B cell (primary cell): ENCODE results near the gene MTG2. TPM values are rescaled to one million over a fixed set of nuclear protein-coding genes. Genes with fewer than 3 reads are reported as not detected.

Experiments used
- ATAC-seq: fragments of 200-7000 bp; cut with Tn5 transposase; one replicate; pipeline ENCODE4 v1.10.0; 2021; ENCODE audit warnings: low read depth, mild to moderate bottlenecking, moderate number of reproducible peaks, moderate library complexity
- CTCF ChIA-PET: fragments of 350-600 bp; sonication (Branson Sonifier 250); formaldehyde crosslinking; loops from one replicate; lab custom pipeline; 2021; ENCODE audit warnings: antibody characterized with exemption, inconsistent platforms; lab: Charles Lee
- POLR2A ChIA-PET: fragments of 350-600 bp; sonication (Branson Sonifier 250); formaldehyde crosslinking; loops from one replicate; lab custom pipeline; 2021; ENCODE audit warnings: antibody characterized with exemption; lab: Charles Lee
- DNase-seq: peaks from one replicate; pipeline ENCODE4 v3.0.0; 2013
- H2AFZ ChIP-seq: 2 replicates; pipeline ENCODE4 v1.6.1; 2012; ENCODE audit warnings: mild to moderate bottlenecking, low read depth, low read length; ENCODE audit not compliant: insufficient read depth, poor library complexity, severe bottlenecking
- H3K27ac ChIP-seq, 2 donors: 1 replicate in 1 of 2; 2 replicates in 1 of 2; pipeline ENCODE4 v1.5.1; 2012 to 2013; ENCODE audit warnings: low read length in 2 of 2, mild to moderate bottlenecking in 2 of 2, moderate library complexity in 1 of 2
- H3K27me3 ChIP-seq, 4 experiments: fragments of 200-600 bp in 1 of 4; sonication (generic) in 1 of 4; replicated peaks in 1 of 4; 1 replicate in 2 of 4; 2 replicates in 2 of 4; pipeline versions ENCODE4 v1.6.1 to v1.7.0; 2013 to 2016; ENCODE audit warnings: low read length in 3 of 4, mild to moderate bottlenecking in 2 of 4, mixed read lengths in 1 of 4, moderate library complexity in 1 of 4; ENCODE audit not compliant: insufficient read depth in 4 of 4, control insufficient read depth in 3 of 4; ENCODE audit errors: control extremely low read depth in 1 of 4
- H3K36me3 ChIP-seq, 2 experiments: replicated peaks in 1 of 2; 1 replicate in 1 of 2; 2 replicates in 1 of 2; pipeline versions ENCODE4 v1.6.1 to v1.7.1; 2013; ENCODE audit warnings: low read length in 1 of 2; ENCODE audit not compliant: insufficient read depth in 2 of 2, control insufficient read depth in 1 of 2; ENCODE audit errors: control extremely low read depth in 1 of 2, extremely low read depth in 1 of 2
- H3K4me1 ChIP-seq, 2 donors: fragments of 200-600 bp in 1 of 2; sonication (generic) in 1 of 2; 1 replicate in 1 of 2; 2 replicates in 1 of 2; pipeline versions ENCODE4 v1.5.1 to v1.6.1; 2013 to 2017; ENCODE audit warnings: low read length in 2 of 2; ENCODE audit not compliant: control insufficient read depth in 2 of 2, insufficient read depth in 2 of 2
- H3K4me2 ChIP-seq: replicated peaks from 2 replicates; pipeline ENCODE3; 2012; ENCODE audit warnings: mild to moderate bottlenecking, low read depth, low read length; ENCODE audit not compliant: poor library complexity, severe bottlenecking
- H3K4me3 ChIP-seq, 5 experiments: fragments of 200-600 bp in 1 of 5; sonication (generic) in 1 of 5; 1 replicate in 3 of 5; 2 replicates in 2 of 5; pipeline versions ENCODE4 v1.5.1 to v1.7.0; 2011 to 2016; ENCODE audit warnings: low read length in 4 of 5, mild to moderate bottlenecking in 4 of 5, low read depth in 2 of 5, control low read depth in 1 of 5, moderate library complexity in 1 of 5; ENCODE audit not compliant: insufficient read depth in 1 of 5; ENCODE audit errors: control extremely low read depth in 1 of 5, extremely low read depth in 1 of 5
- H3K79me2 ChIP-seq: fragments of 200-600 bp; sonication (generic); one replicate; pipeline ENCODE4 v1.6.0; 2016; ENCODE audit warnings: low read length; ENCODE audit not compliant: control insufficient read depth, insufficient read depth
- H3K9ac ChIP-seq: fragments of 200-600 bp; sonication (generic); 2 replicates; pipeline ENCODE4 v1.6.1; 2017; ENCODE audit warnings: mild to moderate bottlenecking, low read length, moderate library complexity
- H3K9me3 ChIP-seq, 3 donors: one replicate each; pipeline versions ENCODE4 v1.6.1 to v1.7.1; 2013; ENCODE audit warnings: low read length in 2 of 3; ENCODE audit not compliant: control insufficient read depth in 2 of 3, insufficient read depth in 1 of 3; ENCODE audit errors: control extremely low read depth in 1 of 3
- H4K20me1 ChIP-seq: 2 replicates; pipeline ENCODE4 v1.6.0; 2012; ENCODE audit warnings: mild to moderate bottlenecking, low read length; ENCODE audit not compliant: insufficient read depth, control insufficient read depth, poor library complexity, severe bottlenecking
- H3K27ac Mint-ChIP-seq: one replicate; pipeline ENCODE4 v1.8.0; 2021; ENCODE audit warnings: mixed read lengths
- H3K27me3 Mint-ChIP-seq: one replicate; pipeline ENCODE4 v1.8.0; 2021; ENCODE audit warnings: mixed read lengths
- H3K4me1 Mint-ChIP-seq: one replicate; pipeline ENCODE4 v1.8.0; 2021; ENCODE audit warnings: mixed read lengths
- H3K4me3 Mint-ChIP-seq: one replicate; pipeline ENCODE4 v1.8.0; 2021; ENCODE audit warnings: mixed read lengths
- H3K9me3 Mint-ChIP-seq: one replicate; pipeline ENCODE4 v1.8.0; 2022; ENCODE audit warnings: mixed read lengths; ENCODE audit not compliant: insufficient read depth
- CTCF ChIP-seq: fragments of 200-600 bp; IDR thresholded peaks from one replicate; pipeline ENCODE4 v1.8.0; 2022; ENCODE audit warnings: antibody characterized with exemption, mild to moderate bottlenecking
- EZH2 ChIP-seq: IDR thresholded peaks from 2 replicates; pipeline ENCODE4 v1.6.1; 2012; ENCODE audit warnings: borderline replicate concordance, low read depth, mild to moderate bottlenecking, moderate library complexity, low read length; ENCODE audit not compliant: insufficient read depth, poor library complexity, severe bottlenecking
- WGBS: methylation state at CpG from one replicate; pipeline ENCODE4 v1.1.5; 2013; ENCODE audit warnings: missing lambda C conversion rate; ENCODE audit not compliant: insufficient coverage; 5-methylcytosine and 5-hydroxymethylcytosine counted together
- intact Hi-C: fragments of 100-400 bp; cut with micrococcal nuclease; formaldehyde crosslinking; loops from one replicate; pipeline ENCODE4 v1.10.0; 2022
- polyA plus RNA-seq: library from polyadenylated mRNA; depleted of rRNA; stranded (reverse); fragments of >200 nt; gene quantifications from 2 replicates; pipeline ENCODE4 v1.2.3, GENCODE V29; 2012
- total RNA-seq, 2 donors: library from RNA; stranded (reverse); fragments of 120-200 nt in 1 of 2; gene quantifications; 1 replicate in 1 of 2; 2 replicates in 1 of 2; pipeline versions ENCODE4 v1.2.3 to v1.2.4, GENCODE V29; 2013 to 2022

MTG2 gene
- total and polyA plus RNA-seq, 2 donors (not counting 1 experiment from before 2014, with no cell fraction given): 29.6 to 48.4 TPM

- H3K79me2 ChIP-seq: no peaks in the 10 kb centered on the region
- no peak overlapping the region for H3K4me3 ChIP-seq
- H3K4me2 ChIP-seq: no peak overlapping the region
- ATAC-seq: no peak
- H4K20me1 ChIP-seq: peaks cover under 1% of the 10 kb centered on the region
- no peak overlapping the region for H2AFZ ChIP-seq
- peaks cover 7% of the 10 kb centered on the region for H3K27me3 Mint-ChIP-seq
- H3K4me1 Mint-ChIP-seq: peaks cover 5% of the 10 kb centered on the region
- ChIA-PET POLR2A (no interaction called here), CTCF (no interaction called here)
- H3K36me3 ChIP-seq: no peaks in the 10 kb centered on the region
- no peak for DNase-seq
- no peak overlapping the region for H3K27ac ChIP-seq
- TF ChIP-seq CTCF (no peak), EZH2 (no peak)
- no peaks in the 10 kb centered on the region for H3K9me3 Mint-ChIP-seq
- H3K4me1 ChIP-seq: peaks cover 4 to 6% of the 10 kb centered on the region in 2 donors
- H3K27me3 ChIP-seq: peaks cover 0 to 27% (median 11%) of the 10 kb centered on the region in 4 experiments
- 89% methylated on average over 12 of the region's 19 CpGs for WGBS
- intact Hi-C loops: no loop called here
- no peaks in the 10 kb centered on the region for H3K9me3 ChIP-seq
- no peak overlapping the region for H3K27ac Mint-ChIP-seq
- H3K9ac ChIP-seq: no peak overlapping the region
- H3K4me3 Mint-ChIP-seq: no peak overlapping the region
Measured at GRCh38 chr20:62208061-62208794, 25.4 kb downstream of the MTG2 start.
